Parietal lobe (tissue), 2 donors: ENCODE data around the gene COL5A3. TPM values are rescaled to one million over a fixed set of nuclear protein-coding genes. Genes with fewer than 3 reads are reported as not detected.

ENCODE experiments used
- small RNA-seq: library from RNA; depleted of rRNA; stranded (forward); fragments of <200 nt; gene quantifications from one replicate; pipeline ENCODE3, GENCODE V24; 2014; ENCODE audit warnings: low replicate concordance
- total RNA-seq: library from RNA; depleted of rRNA; stranded (reverse); fragments of >200 nt; gene quantifications from one replicate; pipeline ENCODE4 v1.2.3, GENCODE V29; 2014

The COL5A3 gene
- 1.3 TPM for total RNA-seq

DNA sequence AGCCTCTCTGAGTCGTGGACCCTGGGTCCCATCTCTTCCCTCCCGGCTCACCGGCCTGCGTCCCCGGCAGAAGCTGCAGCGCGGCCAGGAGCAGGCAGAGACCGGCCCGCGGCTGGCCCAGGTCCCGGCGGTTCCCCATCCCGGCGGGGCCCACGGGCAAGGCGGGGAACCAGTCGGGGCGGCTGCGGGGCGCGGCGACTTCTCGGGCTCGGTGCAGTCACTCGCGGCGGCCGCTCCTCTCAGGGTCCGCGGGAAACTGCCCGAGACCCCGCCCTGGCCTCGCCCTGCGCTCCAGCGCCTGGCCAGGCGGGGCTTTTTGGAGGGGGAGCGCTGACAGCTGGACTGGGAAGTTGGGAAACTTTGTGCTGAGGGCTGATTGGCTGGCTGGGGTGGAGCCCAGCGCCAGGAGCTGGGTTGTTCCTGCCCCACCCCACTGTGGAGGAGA is at the start of gene COL5A3:
Gene COL5A3 (minus strand): TSS at position 258 of the 445 bp plus-strand sequence. CDS start 119 bp downstream, at position 139.

DNA sequence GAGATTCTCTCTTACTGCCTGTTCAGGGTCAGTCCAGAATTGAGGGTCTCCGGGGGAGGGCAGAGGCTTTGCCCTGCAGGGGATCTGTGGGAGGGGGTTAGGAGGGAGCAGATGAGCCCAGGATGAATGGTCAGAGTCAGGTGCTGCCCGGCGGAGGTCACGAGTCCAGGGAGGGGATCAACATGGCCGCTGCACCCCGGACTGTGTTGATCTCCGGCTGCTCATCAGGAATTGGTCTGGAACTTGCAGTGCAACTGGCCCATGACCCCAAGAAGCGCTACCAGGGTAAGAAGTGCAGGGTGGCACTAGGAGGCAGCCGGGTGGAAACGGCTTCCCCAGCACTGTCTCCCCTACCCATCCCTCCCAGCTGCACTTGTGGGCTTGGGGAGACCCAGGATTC is 3.0 kb upstream of the COL5A3 start, which contains the start of gene RDH8:
Gene RDH8 (plus strand): TSS at position 168 of the 400 bp plus-strand sequence. CDS start 15 bp downstream, at position 183.

DNA sequence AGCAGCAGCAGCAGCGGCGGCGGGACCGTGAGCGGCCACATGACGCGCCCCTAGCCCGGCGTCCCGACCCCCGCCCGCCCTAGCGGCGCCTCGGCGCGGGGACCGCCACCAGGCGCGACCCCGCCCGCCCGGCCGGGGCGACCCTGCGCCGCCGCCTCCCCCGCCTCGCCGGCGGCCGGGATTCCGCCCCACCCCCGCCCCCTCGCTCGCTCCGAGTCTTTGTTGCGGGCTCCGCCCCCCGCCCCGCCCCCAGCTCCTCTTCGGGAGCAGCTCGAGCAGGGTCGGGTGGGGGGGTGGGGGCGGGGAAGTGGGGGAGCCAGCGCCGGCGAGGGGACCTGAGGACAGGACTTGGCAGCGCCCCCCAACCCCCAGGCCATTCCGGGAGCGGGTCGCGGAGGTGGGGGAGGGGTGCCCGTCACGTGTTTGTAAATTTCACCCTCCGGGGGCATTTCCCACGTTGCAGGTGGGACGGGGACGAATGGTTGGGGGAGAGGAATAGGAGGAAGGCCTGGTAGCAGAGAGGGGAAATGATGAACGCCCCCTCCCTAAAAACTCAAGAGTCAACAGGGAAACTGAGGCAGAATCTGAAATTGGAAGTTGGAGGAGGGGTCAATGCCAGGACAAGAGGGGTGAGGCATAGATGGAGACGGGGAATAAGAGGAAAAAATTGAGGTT is 73.8 kb downstream of the COL5A3 start, which contains the start of gene OLFM2:
Gene OLFM2 (minus strand): TSS at position 190 of the 675 bp plus-strand sequence. CDS start 149 bp downstream, at position 41.

Small RNA genes lying within 50 kb of the gene (small RNA-seq; reads per million reads assigned to genes)
- not detected for gene MIR5589

Other genes starting within 250 kb of the COL5A3 start
- gene ZNF846, start 241.8 kb downstream of the COL5A3 start, total RNA-seq = 45.4 TPM
- gene FBXL12, start 191.4 kb downstream of the COL5A3 start, total RNA-seq = 17.5 TPM
- gene UBL5, start 182.6 kb downstream of the COL5A3 start, total RNA-seq = 112 TPM
- 67.0 TPM for gene PIN1, start 175.2 kb downstream of the COL5A3 start, total RNA-seq
- 153 TPM for gene OLFM2, start 74.0 kb downstream of the COL5A3 start, total RNA-seq
- gene RDH8, start 3.0 kb upstream of the COL5A3 start, total RNA-seq = not detected
- gene SHFL, start 75.8 kb upstream of the COL5A3 start, total RNA-seq = 6.6 TPM
- gene ANGPTL6, start 92.2 kb upstream of the COL5A3 start, total RNA-seq = not detected
- 25.7 TPM for gene PPAN, start 95.9 kb upstream of the COL5A3 start, total RNA-seq
- 6.3 TPM for gene P2RY11, start 101.2 kb upstream of the COL5A3 start, total RNA-seq
- gene EIF3G, start 109.4 kb upstream of the COL5A3 start, total RNA-seq = 87.3 TPM
- 71.1 TPM for gene DNMT1, start 184.4 kb upstream of the COL5A3 start, total RNA-seq
- 3.1 TPM for gene S1PR2, start 220.8 kb upstream of the COL5A3 start, total RNA-seq
- 15.0 TPM for gene MRPL4, start 241.7 kb upstream of the COL5A3 start, total RNA-seq